Measurements from ENCODE around the gene CCNK. TPM values are rescaled to one million over a fixed set of nuclear protein-coding genes. Genes with fewer than 3 reads are reported as not detected.

CCNK gene
- total RNA-seq, 1 experiment from 2014 or later: 84.7 TPM

GRCh38 chr14:99550387-99550992, 69.3 kb downstream of the CCNK start:
- Mint-ChIP-seq H3K4me3 (no peak overlapping the region), H3K36me3 (no peaks in the 10 kb centered on the region), H3K27me3 (ENCODE audit: low read depth) (no peaks in the 10 kb centered on the region), H3K27ac (peak overlapping the region; percentile 77), H3K9me3 (no peaks in the 10 kb centered on the region), H3K4me1 (peaks cover 39% of the 10 kb centered on the region)
- TF ChIP-seq CTCF (IDR thresholded peaks at IDR 0.05) (no peak), ATF6 (CRISPR knock-in tag; IDR thresholded peaks at IDR 0.05) (no peak), MYBL2 (CRISPR knock-in tag; IDR thresholded peaks at IDR 0.05) (no peak), CREB1 (CRISPR knock-in tag; IDR thresholded peaks at IDR 0.05) (no peak), ZNF671 (CRISPR knock-in tag; IDR thresholded peaks at IDR 0.05) (no peak), SMAD4 (CRISPR knock-in tag; IDR thresholded peaks at IDR 0.05) (no peak), TEAD1 (CRISPR knock-in tag; IDR thresholded peaks at IDR 0.05) (no peak)
- TF ChIP-seq, protein P1, sequence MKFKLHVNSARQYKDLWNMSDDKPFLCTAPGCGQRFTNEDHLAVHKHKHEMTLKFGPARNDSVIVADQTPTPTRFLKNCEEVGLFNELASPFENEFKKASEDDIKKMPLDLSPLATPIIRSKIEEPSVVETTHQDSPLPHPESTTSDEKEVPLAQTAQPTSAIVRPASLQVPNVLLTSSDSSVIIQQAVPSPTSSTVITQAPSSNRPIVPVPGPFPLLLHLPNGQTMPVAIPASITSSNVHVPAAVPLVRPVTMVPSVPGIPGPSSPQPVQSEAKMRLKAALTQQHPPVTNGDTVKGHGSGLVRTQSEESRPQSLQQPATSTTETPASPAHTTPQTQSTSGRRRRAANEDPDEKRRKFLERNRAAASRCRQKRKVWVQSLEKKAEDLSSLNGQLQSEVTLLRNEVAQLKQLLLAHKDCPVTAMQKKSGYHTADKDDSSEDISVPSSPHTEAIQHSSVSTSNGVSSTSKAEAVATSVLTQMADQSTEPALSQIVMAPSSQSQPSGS (CRISPR knock-in tag; IDR thresholded peaks at IDR 0.05; ENCODE audit: borderline replicate concordance, low read depth): no peak
- ChIA-PET POLR2A (no interaction called here), CTCF (interaction anchor here (1.6 kb wide), 1 partner anchor 44 kb away, joined by 4 read pairs; no protein-coding TSS in a partner anchor)
- DNase-seq (ENCODE audit: low spot score) (no peak), ATAC-seq (no peak)

- H3K4me3 Mint-ChIP-seq: no peak overlapping the region
- no peaks in the 10 kb centered on the region for H3K9me3 Mint-ChIP-seq
- H3K4me1 Mint-ChIP-seq: peaks cover 31% of the 10 kb centered on the region
- no peaks in the 10 kb centered on the region for H3K27me3 Mint-ChIP-seq (ENCODE audit: low read depth)
- TF ChIP-seq ZNF138 (CRISPR knock-in tag; conservative IDR thresholded peaks at IDR 0.05) (no peak), USF1 (CRISPR knock-in tag; IDR thresholded peaks at IDR 0.05) (no peak), SP1 (CRISPR knock-in tag; conservative IDR thresholded peaks at IDR 0.05) (no peak), CBFB (CRISPR knock-in tag; IDR thresholded peaks at IDR 0.05; ENCODE audit: low read depth) (no peak), MAX (CRISPR knock-in tag; IDR thresholded peaks at IDR 0.05) (no peak), TEAD1 (CRISPR knock-in tag; IDR thresholded peaks at IDR 0.05) (no peak), ELF4 (CRISPR knock-in tag; IDR thresholded peaks at IDR 0.05; ENCODE audit: low read depth) (no peak), HMGXB4 (CRISPR knock-in tag; IDR thresholded peaks at IDR 0.05) (no peak), PREB (CRISPR knock-in tag; IDR thresholded peaks at IDR 0.05; ENCODE audit: borderline replicate concordance) (no peak)
- TF ChIP-seq, protein P1 (CRISPR knock-in tag; IDR thresholded peaks at IDR 0.05; ENCODE audit: borderline replicate concordance, low read depth): no peak
- TF ChIP-seq, protein P2, sequence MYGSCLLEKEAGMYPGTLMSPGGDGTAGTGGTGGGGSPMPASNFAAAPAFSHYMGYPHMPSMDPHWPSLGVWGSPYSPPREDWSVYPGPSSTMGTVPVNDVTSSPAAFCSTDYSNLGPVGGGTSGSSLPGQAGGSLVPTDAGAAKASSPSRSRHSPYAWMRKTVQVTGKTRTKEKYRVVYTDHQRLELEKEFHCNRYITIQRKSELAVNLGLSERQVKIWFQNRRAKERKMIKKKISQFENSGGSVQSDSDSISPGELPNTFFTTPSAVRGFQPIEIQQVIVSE (CRISPR knock-in tag; IDR thresholded peaks at IDR 0.05; ENCODE audit: borderline replicate concordance): no peak
- TF ChIP-seq, protein P3, sequence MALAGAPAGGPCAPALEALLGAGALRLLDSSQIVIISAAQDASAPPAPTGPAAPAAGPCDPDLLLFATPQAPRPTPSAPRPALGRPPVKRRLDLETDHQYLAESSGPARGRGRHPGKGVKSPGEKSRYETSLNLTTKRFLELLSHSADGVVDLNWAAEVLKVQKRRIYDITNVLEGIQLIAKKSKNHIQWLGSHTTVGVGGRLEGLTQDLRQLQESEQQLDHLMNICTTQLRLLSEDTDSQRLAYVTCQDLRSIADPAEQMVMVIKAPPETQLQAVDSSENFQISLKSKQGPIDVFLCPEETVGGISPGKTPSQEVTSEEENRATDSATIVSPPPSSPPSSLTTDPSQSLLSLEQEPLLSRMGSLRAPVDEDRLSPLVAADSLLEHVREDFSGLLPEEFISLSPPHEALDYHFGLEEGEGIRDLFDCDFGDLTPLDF (CRISPR knock-in tag; IDR thresholded peaks at IDR 0.05): no peak
- ChIA-PET POLR2A (no interaction called here), CTCF (interaction anchor here (1.5 kb wide), 1 partner anchor 23 kb away, joined by 4 read pairs; no protein-coding TSS in a partner anchor)
- H3K36me3 Mint-ChIP-seq: no peaks in the 10 kb centered on the region
- peak overlapping the region; percentile 77 for H3K27ac Mint-ChIP-seq
- ATAC-seq (no peak), DNase-seq (ENCODE audit: low spot score) (no peak)
Measured at GRCh38 chr14:99551034-99551922, 70.1 kb downstream of the CCNK start.

All from WTC11 (cell line).